ENCODE results near the gene UQCRQ.
"Not testable (repeated sequence)": the region's sequence is repeated elsewhere in the genome, so short reads cannot be mapped to it uniquely, and the experiment has no call there.

UQCRQ gene

GRCh38 chr5:132834057-132834456, 32.4 kb upstream of the UQCRQ start:
- no peak for DNase-seq

GRCh38 chr5:132836852-132837251, 29.6 kb upstream of the UQCRQ start:
- no peak for DNase-seq

GRCh38 chr5:132837868-132838267, 28.6 kb upstream of the UQCRQ start:
- DNase-seq, result no peak

- DNase-seq, result no peak
Observed at GRCh38 chr5:132838516-132839282, 27.7 kb upstream of the UQCRQ start.

- DNase-seq, result no peak
Observed at GRCh38 chr5:132839426-132840301, 26.8 kb upstream of the UQCRQ start.

GRCh38 chr5:132840313-132840712, 26.1 kb upstream of the UQCRQ start:
- DNase-seq, result no peak

- DNase-seq, result no peak
Observed at GRCh38 chr5:132840896-132841295, 25.5 kb upstream of the UQCRQ start.

GRCh38 chr5:132841305-132841704, 25.1 kb upstream of the UQCRQ start:
- DNase-seq, result no peak

- DNase-seq, result no peak
Observed at GRCh38 chr5:132848270-132848669, 18.2 kb upstream of the UQCRQ start.

GRCh38 chr5:132849347-132849746, 17.1 kb upstream of the UQCRQ start:
- DNase-seq, result no peak

GRCh38 chr5:132850066-132850465, 16.4 kb upstream of the UQCRQ start:
- no peak for DNase-seq

- no peak for DNase-seq
Observed at GRCh38 chr5:132853323-132853722, 13.1 kb upstream of the UQCRQ start.

- DNase-seq, result no peak
Observed at GRCh38 chr5:132853790-132854189, 12.7 kb upstream of the UQCRQ start.

GRCh38 chr5:132854301-132854700, 12.1 kb upstream of the UQCRQ start:
- no peak for DNase-seq

GRCh38 chr5:132854992-132855391, 11.4 kb upstream of the UQCRQ start:
- DNase-seq, result not testable (repeated sequence)

- no peak for DNase-seq
Observed at GRCh38 chr5:132856011-132856410, 10.4 kb upstream of the UQCRQ start.

GRCh38 chr5:132859889-132860437, 6.5 kb upstream of the UQCRQ start:
- no peak for DNase-seq

GRCh38 chr5:132860742-132861141, 5.7 kb upstream of the UQCRQ start:
- no peak for DNase-seq

GRCh38 chr5:132865668-132866341, 637 bp upstream of the UQCRQ start:
- DNase-seq, result no peak

GRCh38 chr5:132867046-132867451, 607 bp downstream of the UQCRQ start:
- DNase-seq, result no peak

GRCh38 chr5:132868754-132869153, 2.3 kb downstream of the UQCRQ start:
- no peak for DNase-seq

- no peak for DNase-seq
Observed at GRCh38 chr5:132870801-132871200, 4.4 kb downstream of the UQCRQ start.
